K562 (cell line): ENCODE measurements around the gene JSRP1.

Source experiments
- RAD21 ChIP-seq, 2 experiments: fragments of 250-450 bp in 1 of 2; fragments of 450-650 bp in 1 of 2; sonication (Bioruptor Pico) in 1 of 2; formaldehyde crosslinking in 1 of 2; IDR thresholded peaks in 1 of 2; conservative IDR thresholded peaks in 1 of 2; 2 replicates each; pipeline versions ENCODE4 v1.4.0 to v1.8.0; 2020 to 2022; ENCODE audit warnings: mild to moderate bottlenecking in 2 of 2, moderate library complexity in 1 of 2
- SP2 ChIP-seq: IDR thresholded peaks from 2 replicates; pipeline ENCODE4 v1.6.1; 2011; ENCODE audit warnings: mild to moderate bottlenecking, low read depth, low read length, moderate library complexity; ENCODE audit not compliant: poor library complexity, severe bottlenecking; ENCODE audit errors: extremely low read depth

DNA sequence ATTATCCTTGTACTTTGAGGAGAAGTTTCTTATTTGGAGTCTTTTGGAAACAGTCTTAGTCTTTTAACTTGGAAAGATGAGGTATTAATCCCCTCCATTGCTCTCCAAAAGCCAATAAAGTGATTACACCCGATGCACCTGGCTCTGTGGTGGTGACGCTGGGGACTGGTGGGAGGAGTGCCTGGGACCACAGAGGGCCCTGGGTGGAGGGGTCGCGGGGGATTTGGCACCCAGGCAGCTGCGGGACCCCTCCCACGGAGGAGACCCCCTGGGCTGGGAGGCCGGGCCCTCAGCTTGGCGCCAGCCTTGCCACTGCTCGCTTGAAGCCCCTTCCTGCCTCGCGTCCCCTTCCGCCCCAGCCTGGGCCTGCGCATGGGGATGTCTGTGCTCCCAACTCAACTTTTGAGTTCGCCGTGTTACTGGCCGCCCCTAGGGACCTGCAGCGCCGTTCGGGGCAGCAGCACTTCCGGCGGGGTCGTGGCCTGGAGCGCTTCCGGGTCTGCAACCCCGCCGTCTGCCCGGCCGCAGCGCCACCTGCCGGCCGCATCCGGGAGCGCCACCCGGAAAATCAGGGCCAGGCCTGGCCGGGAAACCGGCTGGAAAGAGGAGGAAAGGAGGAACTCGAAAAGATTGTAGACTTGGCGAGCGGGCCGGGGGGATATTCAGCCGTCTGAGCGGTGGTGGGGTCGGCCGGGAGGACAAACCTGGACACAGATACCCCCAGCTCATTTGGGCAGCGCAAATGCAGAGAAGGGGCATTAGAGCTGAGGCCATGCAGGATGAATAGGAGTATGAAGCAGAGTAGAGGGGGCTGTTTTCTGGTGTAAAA, 17.4 kb upstream of the JSRP1 start:
- TF ChIP-seq RAD21 (CRISPR knock-in tag; conservative IDR thresholded peaks at IDR 0.05 in 1 of 2, IDR thresholded peaks at IDR 0.05 in 1 of 2) (peak; percentile 78 to 87), SP2 (no peak)
